ENCODE data around the gene DSTN.

- TF ChIP-seq EZH2 (IDR thresholded peaks at IDR 0.05; ENCODE audit: borderline replicate concordance, low read depth, low read length, severe bottlenecking) (no peak), POLR2A (IDR thresholded peaks at IDR 0.05; ENCODE audit: low read depth, low read length) (no peak)
These were observed 77.1 kb downstream of the DSTN start for GRCh38 chr20:17646961-17647301.

Data from endothelial cell of umbilical vein (primary cell).